NCI-H345 treated with DMSO at 0.1 percent for 48 hours (cell line): ENCODE data around the gene HRAS.
"Not testable (repeated sequence)": the region's sequence is repeated elsewhere in the genome, so short reads cannot be mapped to it uniquely, and the experiment has no call there.

Source experiments
- DNase-seq: peaks from one replicate; lab custom pipeline; 2025; ENCODE audit not compliant: unreplicated experiment; lab: John Stamatoyannopoulos, UW

The HRAS gene

GRCh38 chr11:535519-536454 lies at the start of gene HRAS:
Gene HRAS, minus strand, starts transcription at chr11:535576.
- DNase-seq: peak; percentile 91

GRCh38 chr11:584287-584686 lies 48.9 kb upstream of the HRAS start:
- DNase-seq: no peak

- DNase-seq: no peak
These were observed 46.4 kb upstream of the HRAS start for GRCh38 chr11:581752-582151.

- no peak for DNase-seq
These were observed 46.0 kb upstream of the HRAS start for GRCh38 chr11:581342-581741.

- no peak for DNase-seq
These were observed 44.6 kb upstream of the HRAS start for GRCh38 chr11:579830-580601.

GRCh38 chr11:578276-579035 lies 43.1 kb upstream of the HRAS start:
- no peak for DNase-seq

- no peak for DNase-seq
These were observed 42.2 kb upstream of the HRAS start for GRCh38 chr11:577611-577894.

- DNase-seq: no peak
These were observed 41.6 kb upstream of the HRAS start for GRCh38 chr11:576811-577610.

- peak; percentile 94 for DNase-seq
These were observed 40.8 kb upstream of the HRAS start, which contains the start of gene PHRF1 for GRCh38 chr11:575996-576768. Gene PHRF1, plus strand, starts transcription at chr11:576470. Its CDS starts 5,043 bp downstream, at chr11:581513.

GRCh38 chr11:575313-575995 lies 40.1 kb upstream of the HRAS start:
- peak; percentile 68 for DNase-seq

- DNase-seq: no peak
These were observed 39.4 kb upstream of the HRAS start for GRCh38 chr11:574632-575312.

- DNase-seq: not testable (repeated sequence)
These were observed 38.7 kb upstream of the HRAS start for GRCh38 chr11:574031-574570.

- DNase-seq: no peak
These were observed 37.9 kb upstream of the HRAS start for GRCh38 chr11:573146-573759.

GRCh38 chr11:571802-572185 lies 36.4 kb upstream of the HRAS start:
- DNase-seq: no peak

GRCh38 chr11:569158-569885 lies 33.9 kb upstream of the HRAS start:
- no peak for DNase-seq

- DNase-seq: peak; percentile 92
These were observed 33.2 kb upstream of the HRAS start for GRCh38 chr11:568306-569157.
